ENCODE results near the gene ANKRD24.

ANKRD24 gene

DNA sequence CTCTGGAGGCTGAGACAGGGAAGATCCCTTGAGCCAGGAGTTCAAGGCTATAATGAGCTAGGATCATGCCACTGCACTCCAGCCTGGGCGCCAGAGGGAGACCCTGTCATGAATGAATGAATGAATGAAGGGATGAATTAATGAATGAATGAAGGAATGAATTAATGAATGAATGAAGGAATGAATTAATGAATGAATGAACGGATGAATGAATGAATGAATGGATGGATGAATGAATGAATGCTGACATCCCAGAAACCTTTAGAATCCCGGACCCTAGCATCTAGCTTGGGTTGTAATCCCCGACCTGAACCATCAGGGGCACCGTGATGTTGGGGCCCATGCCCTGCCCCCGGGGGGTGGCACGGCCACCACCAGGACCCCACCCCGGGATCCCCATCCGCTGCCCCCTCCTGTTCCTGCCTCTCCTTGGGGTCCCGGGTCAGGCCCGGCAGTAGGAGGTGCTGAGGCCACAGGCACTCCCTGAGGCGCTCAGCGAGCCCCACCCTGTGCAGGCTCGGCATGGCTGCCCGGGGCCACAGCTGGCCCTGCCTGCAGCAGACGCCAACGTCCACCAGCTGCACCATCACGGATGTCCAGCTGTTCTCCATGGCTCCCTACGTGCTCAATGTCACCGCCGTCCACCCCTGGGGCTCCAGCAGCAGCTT lies 50.3 kb downstream of the ANKRD24 start:
- no peak overlapping the region for H3K4me2 ChIP-seq (ENCODE audit: low read depth, low read length, poor library complexity, severe bottlenecking)
- H3K4me3 ChIP-seq (ENCODE audit: insufficient read depth, low read length, poor library complexity, severe bottlenecking), result no peak overlapping the region
- H2AFZ ChIP-seq (ENCODE audit: low read depth, low read length, severe bottlenecking), result no peak overlapping the region

GRCh38 chr19:4233282-4233853 lies 50.9 kb downstream of the ANKRD24 start:
- no peaks in the 10 kb centered on the region for H3K27me3 ChIP-seq (ENCODE audit: low read length)
- no peak overlapping the region for H3K9ac ChIP-seq (ENCODE audit: low read length)
- H3F3A ChIP-seq (ENCODE audit: insufficient read depth), result no peaks in the 10 kb centered on the region
- TF ChIP-seq CTCF (IDR thresholded peaks at IDR 0.05; ENCODE audit: insufficient read depth, low read length, poor library complexity, severe bottlenecking) (peak; percentile 81), EZH2phosphoT487 (conservative IDR thresholded peaks at IDR 0.05; ENCODE audit: low read length) (no peak)
- H4K20me1 ChIP-seq (ENCODE audit: low read depth, low read length), result no peaks in the 10 kb centered on the region
- H3K9me3 ChIP-seq (ENCODE audit: insufficient read depth, low read length), result no peaks in the 10 kb centered on the region
- no peak overlapping the region for H3K4me2 ChIP-seq (ENCODE audit: low read depth, low read length, poor library complexity, severe bottlenecking)
- no peak overlapping the region for H3K4me3 ChIP-seq (ENCODE audit: insufficient read depth, low read length, poor library complexity, severe bottlenecking)
- H2AFZ ChIP-seq (ENCODE audit: low read depth, low read length, severe bottlenecking), result no peak overlapping the region
- H3K9me2 ChIP-seq (replicated peaks; ENCODE audit: insufficient read depth, low read length), result no peaks in the 10 kb centered on the region
- no peak overlapping the region for H3K27ac ChIP-seq (ENCODE audit: low read depth, low read length)
- H3K36me3 ChIP-seq (ENCODE audit: low read length), result no peaks in the 10 kb centered on the region
- no peaks in the 10 kb centered on the region for H3K79me2 ChIP-seq (ENCODE audit: insufficient read depth, low read length)

More for the DNA sequence above, 50.3 kb downstream of the ANKRD24 start:
- Histone ChIP-seq H3K9ac (ENCODE audit: low read length) (no peak overlapping the region), H3K36me3 (ENCODE audit: low read length) (no peaks in the 10 kb centered on the region), H3F3A (ENCODE audit: insufficient read depth) (no peaks in the 10 kb centered on the region), H3K27ac (ENCODE audit: low read depth, low read length) (no peak overlapping the region), H4K20me1 (ENCODE audit: low read depth, low read length) (no peaks in the 10 kb centered on the region), H3K79me2 (ENCODE audit: insufficient read depth, low read length) (no peaks in the 10 kb centered on the region), H3K27me3 (ENCODE audit: low read length) (no peaks in the 10 kb centered on the region), H3K9me2 (replicated peaks; ENCODE audit: insufficient read depth, low read length) (no peaks in the 10 kb centered on the region), H3K9me3 (ENCODE audit: insufficient read depth, low read length) (no peaks in the 10 kb centered on the region)
- TF ChIP-seq EZH2phosphoT487 (conservative IDR thresholded peaks at IDR 0.05; ENCODE audit: low read length), result no peak
- no peak for TF ChIP-seq CTCF (IDR thresholded peaks at IDR 0.05; ENCODE audit: insufficient read depth, low read length, poor library complexity, severe bottlenecking)

DNA sequence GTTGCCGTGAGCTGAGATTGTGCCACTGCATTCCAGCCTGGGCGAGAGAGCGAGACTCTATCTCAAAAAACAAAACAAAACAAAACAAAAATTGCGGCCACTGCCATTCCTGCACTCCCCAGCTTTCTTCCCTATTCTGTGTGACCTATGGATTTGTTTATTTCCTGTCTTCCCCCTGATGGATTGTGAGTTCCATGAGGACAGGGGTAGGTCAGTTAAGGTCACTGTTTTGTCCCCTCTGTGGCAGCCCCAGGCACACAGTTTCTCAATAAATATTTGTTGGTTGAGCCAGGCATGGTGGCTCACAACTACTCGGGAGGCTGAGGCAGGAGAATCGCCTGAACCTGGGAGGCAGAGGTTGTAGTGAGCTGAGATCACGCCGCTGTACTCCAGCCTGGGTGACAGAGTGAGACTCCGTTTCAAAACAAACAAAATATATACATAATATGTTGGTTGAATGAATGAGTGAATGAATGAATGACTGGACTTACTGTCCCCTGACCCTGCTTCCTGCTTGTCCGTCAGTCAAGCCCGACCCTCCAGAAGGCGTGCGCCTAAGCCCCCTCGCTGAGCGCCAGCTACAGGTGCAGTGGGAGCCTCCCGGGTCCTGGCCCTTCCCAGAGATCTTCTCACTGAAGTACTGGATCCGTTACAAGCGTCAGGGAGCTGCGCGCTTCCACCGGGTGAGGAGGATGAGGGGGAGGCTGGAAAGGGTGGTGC lies 51.8 kb downstream of the ANKRD24 start:
- Histone ChIP-seq H3K9me3 (ENCODE audit: insufficient read depth, low read length) (no peaks in the 10 kb centered on the region), H3K79me2 (ENCODE audit: insufficient read depth, low read length) (no peaks in the 10 kb centered on the region)

More for the DNA sequence above, 51.8 kb downstream of the ANKRD24 start:
- no peaks in the 10 kb centered on the region for H4K20me1 ChIP-seq (ENCODE audit: low read depth, low read length)
- H3K4me3 ChIP-seq (ENCODE audit: insufficient read depth, low read length, poor library complexity, severe bottlenecking), result no peak overlapping the region
- H3K4me2 ChIP-seq (ENCODE audit: low read depth, low read length, poor library complexity, severe bottlenecking), result no peak overlapping the region
- no peak overlapping the region for H3K27ac ChIP-seq (ENCODE audit: low read depth, low read length)
- no peaks in the 10 kb centered on the region for H3K36me3 ChIP-seq (ENCODE audit: low read length)
- no peak overlapping the region for H3K9ac ChIP-seq (ENCODE audit: low read length)
- no peak overlapping the region for H2AFZ ChIP-seq (ENCODE audit: low read depth, low read length, severe bottlenecking)
- no peaks in the 10 kb centered on the region for H3K27me3 ChIP-seq (ENCODE audit: low read length)
- no peaks in the 10 kb centered on the region for H3F3A ChIP-seq (ENCODE audit: insufficient read depth)
- no peak for TF ChIP-seq EZH2phosphoT487 (conservative IDR thresholded peaks at IDR 0.05; ENCODE audit: low read length)
- TF ChIP-seq CTCF (IDR thresholded peaks at IDR 0.05; ENCODE audit: insufficient read depth, low read length, poor library complexity, severe bottlenecking), result no peak
- H3K9me2 ChIP-seq (replicated peaks; ENCODE audit: insufficient read depth, low read length), result no peaks in the 10 kb centered on the region
